K562 (cell line): ENCODE data around the gene DDX41. TPM values are rescaled to one million over a fixed set of nuclear protein-coding genes. Genes with fewer than 3 reads are reported as not detected.

Source experiments
- BMI1 ChIP-seq: fragments of 150-350 bp; IDR thresholded peaks from 2 replicates; pipeline ENCODE4 v1.6.1; 2014; ENCODE audit warnings: low read length
- ETV1 ChIP-seq: fragments of 450-650 bp; conservative IDR thresholded peaks from 2 replicates; pipeline ENCODE4 v1.6.1; 2016; ENCODE audit warnings: missing genetic modification characterization, control low read depth, low read depth, missing compliant biosample characterization
- MAFF ChIP-seq: IDR thresholded peaks from 2 replicates; pipeline ENCODE4 v1.6.1; 2012; ENCODE audit warnings: low read length, improper control_type of control experiment
- OTX1 ChIP-seq: fragments of 450-650 bp; formaldehyde crosslinking; IDR thresholded peaks from 2 replicates; pipeline ENCODE4 v1.4.0; 2022; ENCODE audit warnings: mild to moderate bottlenecking
- PHF8 ChIP-seq: fragments of 200-600 bp; sonication (generic); IDR thresholded peaks from 2 replicates; pipeline ENCODE4 v1.6.1; 2012; ENCODE audit warnings: mixed run types, mild to moderate bottlenecking, inconsistent platforms, low read length, moderate library complexity, borderline replicate concordance
- SRSF9 ChIP-seq: fragments of 200-400 bp; formaldehyde crosslinking; IDR thresholded peaks from 2 replicates; pipeline ENCODE4 v1.6.1; 2017; ENCODE audit warnings: low read depth, low read length, borderline replicate concordance
- ZNF124 ChIP-seq: sonication (generic); formaldehyde crosslinking; IDR thresholded peaks from 2 replicates; pipeline ENCODE4 v1.8.1; 2022; ENCODE audit warnings: missing genetic modification reagents
- ZNF175 ChIP-seq: fragments of 200-800 bp; sonication (Bioruptor generic); IDR thresholded peaks from 2 replicates; pipeline ENCODE4 v1.6.1; 2016; ENCODE audit warnings: low read depth, mild to moderate bottlenecking, missing genetic modification characterization, missing compliant biosample characterization
- polyA plus RNA-seq, 8 experiments: library from polyadenylated mRNA; depleted of rRNA in 4 of 8; stranded (reverse) in 5 of 8; unstranded in 3 of 8; fragments of >200 nt; fragmentation: Nextera tagmentation in 2 of 8; fragmentation: Illumina TruSeq in 1 of 8; extraction: Ambion mirVana in 2 of 8; extraction: Trizol in 1 of 8; gene quantifications; 2 replicates each; pipeline versions ENCODE4 v1.2.1 to v1.2.3, GENCODE V29; 2011 to 2014; ENCODE audit warnings: inconsistent platforms in 1 of 8, missing spikeins in 1 of 8
- total RNA-seq, 7 experiments: library from RNA; depleted of rRNA in 6 of 7; stranded (reverse); fragments of >200 nt in 6 of 7; fragmentation: Illumina TruSeq in 2 of 7; extraction: Trizol in 2 of 7; gene quantifications; 2 replicates each; pipeline versions ENCODE4 v1.2.1 to v1.2.3, GENCODE V29; 2011 to 2021; ENCODE audit warnings: low replicate concordance in 1 of 7
- TF ChIP-seq, protein P1 (sequence below): sonication (generic); formaldehyde crosslinking; IDR thresholded peaks from 2 replicates; pipeline ENCODE4 v1.8.0; 2022; ENCODE audit warnings: missing genetic modification reagents, mild to moderate bottlenecking, borderline replicate concordance
- TF ChIP-seq, protein P2 (sequence below): fragments of 250-450 bp; sonication (Bioruptor Pico); IDR thresholded peaks from 2 replicates; pipeline ENCODE4 v1.8.0; 2022; ENCODE audit warnings: moderate library complexity, mild to moderate bottlenecking, inconsistent platforms
- TF ChIP-seq, protein P3 (sequence below): fragments of 200-800 bp; sonication (Bioruptor generic); IDR thresholded peaks from 2 replicates; pipeline ENCODE4 v1.6.1; 2017; ENCODE audit warnings: missing genetic modification characterization, missing compliant biosample characterization
- TF ChIP-seq, protein P4 (sequence below): fragments of 450-650 bp; IDR thresholded peaks from 2 replicates; pipeline ENCODE4 v1.6.1; 2016; ENCODE audit warnings: low read depth
- TF ChIP-seq, protein P5 (sequence below): fragments of 250-450 bp; sonication (Bioruptor Pico); IDR thresholded peaks from 2 replicates; pipeline ENCODE4 v1.8.0; 2021; ENCODE audit warnings: moderate library complexity, mild to moderate bottlenecking, inconsistent platforms

The DDX41 gene
- total and polyA plus RNA-seq, 9 of the 15 experiments (the other 6 are each of a cell fraction or from before 2014, with no cell fraction given), result 38.2 to 284 (median 116) TPM

DNA sequence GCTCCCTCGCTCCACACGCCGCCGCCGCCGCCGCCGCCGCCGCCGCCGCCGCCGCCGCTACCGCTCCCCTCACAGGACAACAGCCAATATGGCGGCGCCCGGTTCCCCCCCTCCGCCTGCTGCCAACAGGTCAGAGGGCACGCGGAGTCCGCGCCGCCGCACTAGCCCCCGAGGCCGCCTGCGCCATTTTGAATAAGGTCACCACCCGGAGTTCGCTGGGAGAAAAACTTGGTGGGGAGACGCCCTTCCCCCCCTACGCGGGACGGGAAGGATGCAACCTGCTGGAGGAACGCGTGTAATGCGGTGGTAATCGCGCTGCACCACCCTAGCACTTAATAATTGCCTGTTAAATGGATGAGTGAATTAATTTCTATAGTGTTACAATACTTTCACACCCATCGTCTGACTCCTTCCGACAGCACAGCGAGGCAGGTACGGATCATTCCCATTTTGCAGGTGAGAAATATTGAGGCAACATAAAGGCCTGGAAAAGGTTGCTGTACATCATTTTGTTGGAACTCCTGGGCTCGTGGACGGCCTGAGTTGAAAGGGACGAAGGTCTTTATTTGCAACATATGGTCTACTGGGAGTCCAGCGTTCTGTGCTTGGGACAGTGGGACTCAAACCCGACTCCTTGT lies 37.8 kb upstream of the DDX41 start, which contains the start of gene FAM193B (continued):
- TF ChIP-seq, protein P1, sequence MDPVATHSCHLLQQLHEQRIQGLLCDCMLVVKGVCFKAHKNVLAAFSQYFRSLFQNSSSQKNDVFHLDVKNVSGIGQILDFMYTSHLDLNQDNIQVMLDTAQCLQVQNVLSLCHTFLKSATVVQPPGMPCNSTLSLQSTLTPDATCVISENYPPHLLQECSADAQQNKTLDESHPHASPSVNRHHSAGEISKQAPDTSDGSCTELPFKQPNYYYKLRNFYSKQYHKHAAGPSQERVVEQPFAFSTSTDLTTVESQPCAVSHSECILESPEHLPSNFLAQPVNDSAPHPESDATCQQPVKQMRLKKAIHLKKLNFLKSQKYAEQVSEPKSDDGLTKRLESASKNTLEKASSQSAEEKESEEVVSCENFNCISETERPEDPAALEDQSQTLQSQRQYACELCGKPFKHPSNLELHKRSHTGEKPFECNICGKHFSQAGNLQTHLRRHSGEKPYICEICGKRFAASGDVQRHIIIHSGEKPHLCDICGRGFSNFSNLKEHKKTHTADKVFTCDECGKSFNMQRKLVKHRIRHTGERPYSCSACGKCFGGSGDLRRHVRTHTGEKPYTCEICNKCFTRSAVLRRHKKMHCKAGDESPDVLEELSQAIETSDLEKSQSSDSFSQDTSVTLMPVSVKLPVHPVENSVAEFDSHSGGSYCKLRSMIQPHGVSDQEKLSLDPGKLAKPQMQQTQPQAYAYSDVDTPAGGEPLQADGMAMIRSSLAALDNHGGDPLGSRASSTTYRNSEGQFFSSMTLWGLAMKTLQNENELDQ, result no peak
- no peak for TF ChIP-seq BMI1
- no peak for TF ChIP-seq PHF8
- TF ChIP-seq, protein P2, sequence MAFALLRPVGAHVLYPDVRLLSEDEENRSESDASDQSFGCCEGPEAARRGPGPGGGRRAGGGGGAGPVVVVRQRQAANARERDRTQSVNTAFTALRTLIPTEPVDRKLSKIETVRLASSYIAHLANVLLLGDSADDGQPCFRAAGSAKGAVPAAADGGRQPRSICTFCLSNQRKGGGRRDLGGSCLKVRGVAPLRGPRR (CRISPR knock-in tag), result no peak
- TF ChIP-seq, protein P3, sequence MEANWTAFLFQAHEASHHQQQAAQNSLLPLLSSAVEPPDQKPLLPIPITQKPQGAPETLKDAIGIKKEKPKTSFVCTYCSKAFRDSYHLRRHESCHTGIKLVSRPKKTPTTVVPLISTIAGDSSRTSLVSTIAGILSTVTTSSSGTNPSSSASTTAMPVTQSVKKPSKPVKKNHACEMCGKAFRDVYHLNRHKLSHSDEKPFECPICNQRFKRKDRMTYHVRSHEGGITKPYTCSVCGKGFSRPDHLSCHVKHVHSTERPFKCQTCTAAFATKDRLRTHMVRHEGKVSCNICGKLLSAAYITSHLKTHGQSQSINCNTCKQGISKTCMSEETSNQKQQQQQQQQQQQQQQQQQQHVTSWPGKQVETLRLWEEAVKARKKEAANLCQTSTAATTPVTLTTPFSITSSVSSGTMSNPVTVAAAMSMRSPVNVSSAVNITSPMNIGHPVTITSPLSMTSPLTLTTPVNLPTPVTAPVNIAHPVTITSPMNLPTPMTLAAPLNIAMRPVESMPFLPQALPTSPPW, result peak; percentile 99
- no peak for TF ChIP-seq SRSF9
- no peak for TF ChIP-seq ZNF124 (CRISPR knock-in tag)
- no peak for TF ChIP-seq ZNF175
- no peak for TF ChIP-seq OTX1 (CRISPR knock-in tag)
- no peak for TF ChIP-seq MAFF
- no peak for TF ChIP-seq ETV1
- TF ChIP-seq, protein P4, sequence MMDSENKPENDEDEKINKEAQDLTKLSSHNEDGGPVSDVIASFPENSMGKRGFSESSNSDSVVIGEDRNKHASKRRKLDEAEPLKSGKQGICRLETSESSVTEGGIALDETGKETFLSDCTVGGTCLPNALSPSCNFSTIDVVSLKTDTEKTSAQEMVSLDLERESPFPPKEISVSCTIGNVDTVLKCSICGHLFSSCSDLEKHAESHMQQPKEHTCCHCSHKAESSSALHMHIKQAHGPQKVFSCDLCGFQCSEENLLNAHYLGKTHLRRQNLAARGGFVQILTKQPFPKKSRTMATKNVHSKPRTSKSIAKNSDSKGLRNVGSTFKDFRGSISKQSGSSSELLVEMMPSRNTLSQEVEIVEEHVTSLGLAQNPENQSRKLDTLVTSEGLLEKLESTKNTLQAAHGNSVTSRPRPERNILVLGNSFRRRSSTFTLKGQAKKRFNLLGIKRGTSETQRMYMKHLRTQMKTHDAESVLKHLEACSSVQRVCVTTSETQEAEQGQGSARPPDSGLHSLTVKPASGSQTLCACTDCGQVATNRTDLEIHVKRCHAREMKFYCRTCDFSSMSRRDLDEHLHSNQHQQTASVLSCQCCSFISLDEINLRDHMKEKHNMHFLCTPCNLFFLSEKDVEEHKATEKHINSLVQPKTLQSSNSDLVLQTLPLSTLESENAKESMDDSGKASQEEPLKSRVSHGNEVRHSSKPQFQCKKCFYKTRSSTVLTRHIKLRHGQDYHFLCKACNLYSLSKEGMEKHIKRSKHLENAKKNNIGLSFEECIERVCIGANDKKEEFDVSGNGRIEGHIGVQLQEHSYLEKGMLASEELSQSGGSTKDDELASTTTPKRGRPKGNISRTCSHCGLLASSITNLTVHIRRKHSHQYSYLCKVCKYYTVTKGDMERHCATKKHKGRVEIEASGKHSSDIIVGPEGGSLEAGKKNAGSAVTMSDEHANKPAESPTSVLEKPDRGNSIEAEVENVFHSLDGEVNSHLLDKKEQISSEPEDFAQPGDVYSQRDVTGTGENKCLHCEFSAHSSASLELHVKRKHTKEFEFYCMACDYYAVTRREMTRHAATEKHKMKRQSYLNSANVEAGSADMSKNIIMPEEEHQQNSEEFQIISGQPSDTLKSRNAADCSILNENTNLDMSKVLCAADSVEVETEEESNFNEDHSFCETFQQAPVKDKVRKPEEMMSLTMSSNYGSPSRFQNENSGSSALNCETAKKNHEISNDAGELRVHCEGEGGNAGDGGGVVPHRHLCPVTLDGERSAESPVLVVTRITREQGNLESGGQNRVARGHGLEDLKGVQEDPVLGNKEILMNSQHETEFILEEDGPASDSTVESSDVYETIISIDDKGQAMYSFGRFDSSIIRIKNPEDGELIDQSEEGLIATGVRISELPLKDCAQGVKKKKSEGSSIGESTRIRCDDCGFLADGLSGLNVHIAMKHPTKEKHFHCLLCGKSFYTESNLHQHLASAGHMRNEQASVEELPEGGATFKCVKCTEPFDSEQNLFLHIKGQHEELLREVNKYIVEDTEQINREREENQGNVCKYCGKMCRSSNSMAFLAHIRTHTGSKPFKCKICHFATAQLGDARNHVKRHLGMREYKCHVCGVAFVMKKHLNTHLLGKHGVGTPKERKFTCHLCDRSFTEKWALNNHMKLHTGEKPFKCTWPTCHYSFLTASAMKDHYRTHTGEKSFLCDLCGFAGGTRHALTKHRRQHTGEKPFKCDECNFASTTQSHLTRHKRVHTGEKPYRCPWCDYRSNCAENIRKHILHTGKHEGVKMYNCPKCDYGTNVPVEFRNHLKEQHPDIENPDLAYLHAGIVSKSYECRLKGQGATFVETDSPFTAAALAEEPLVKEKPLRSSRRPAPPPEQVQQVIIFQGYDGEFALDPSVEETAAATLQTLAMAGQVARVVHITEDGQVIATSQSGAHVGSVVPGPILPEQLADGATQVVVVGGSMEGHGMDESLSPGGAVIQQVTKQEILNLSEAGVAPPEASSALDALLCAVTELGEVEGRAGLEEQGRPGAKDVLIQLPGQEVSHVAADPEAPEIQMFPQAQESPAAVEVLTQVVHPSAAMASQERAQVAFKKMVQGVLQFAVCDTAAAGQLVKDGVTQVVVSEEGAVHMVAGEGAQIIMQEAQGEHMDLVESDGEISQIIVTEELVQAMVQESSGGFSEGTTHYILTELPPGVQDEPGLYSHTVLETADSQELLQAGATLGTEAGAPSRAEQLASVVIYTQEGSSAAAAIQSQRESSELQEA, result no peak
- TF ChIP-seq, protein P5, sequence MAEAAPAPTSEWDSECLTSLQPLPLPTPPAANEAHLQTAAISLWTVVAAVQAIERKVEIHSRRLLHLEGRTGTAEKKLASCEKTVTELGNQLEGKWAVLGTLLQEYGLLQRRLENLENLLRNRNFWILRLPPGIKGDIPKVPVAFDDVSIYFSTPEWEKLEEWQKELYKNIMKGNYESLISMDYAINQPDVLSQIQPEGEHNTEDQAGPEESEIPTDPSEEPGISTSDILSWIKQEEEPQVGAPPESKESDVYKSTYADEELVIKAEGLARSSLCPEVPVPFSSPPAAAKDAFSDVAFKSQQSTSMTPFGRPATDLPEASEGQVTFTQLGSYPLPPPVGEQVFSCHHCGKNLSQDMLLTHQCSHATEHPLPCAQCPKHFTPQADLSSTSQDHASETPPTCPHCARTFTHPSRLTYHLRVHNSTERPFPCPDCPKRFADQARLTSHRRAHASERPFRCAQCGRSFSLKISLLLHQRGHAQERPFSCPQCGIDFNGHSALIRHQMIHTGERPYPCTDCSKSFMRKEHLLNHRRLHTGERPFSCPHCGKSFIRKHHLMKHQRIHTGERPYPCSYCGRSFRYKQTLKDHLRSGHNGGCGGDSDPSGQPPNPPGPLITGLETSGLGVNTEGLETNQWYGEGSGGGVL (CRISPR knock-in tag), result no peak
